GM18520 (cell line): ENCODE data around the gene ADNP.
"Not testable (repeated sequence)": the region's sequence is repeated elsewhere in the genome, so short reads cannot be mapped to it uniquely, and the experiment has no call there.

Experiments
- ATAC-seq: cut with Tn5 transposase; IDR thresholded peaks from one replicate; pipeline ENCODE4 v1.9.1; 2021; ENCODE audit not compliant: unreplicated experiment

The ADNP gene

GRCh38 chr20:50931306-50932015 lies at the start of gene ADNP:
Gene ADNP, minus strand, starts transcription at chr20:50931437. Its CDS starts 27,441 bp downstream, at chr20:50903996.
- peak; percentile 46 for ATAC-seq

GRCh38 chr20:50980071-50980681 lies 48.9 kb upstream of the ADNP start:
- no peak for ATAC-seq

- ATAC-seq: not testable (repeated sequence)
Measured at GRCh38 chr20:50978533-50978932, 47.3 kb upstream of the ADNP start.

DNA sequence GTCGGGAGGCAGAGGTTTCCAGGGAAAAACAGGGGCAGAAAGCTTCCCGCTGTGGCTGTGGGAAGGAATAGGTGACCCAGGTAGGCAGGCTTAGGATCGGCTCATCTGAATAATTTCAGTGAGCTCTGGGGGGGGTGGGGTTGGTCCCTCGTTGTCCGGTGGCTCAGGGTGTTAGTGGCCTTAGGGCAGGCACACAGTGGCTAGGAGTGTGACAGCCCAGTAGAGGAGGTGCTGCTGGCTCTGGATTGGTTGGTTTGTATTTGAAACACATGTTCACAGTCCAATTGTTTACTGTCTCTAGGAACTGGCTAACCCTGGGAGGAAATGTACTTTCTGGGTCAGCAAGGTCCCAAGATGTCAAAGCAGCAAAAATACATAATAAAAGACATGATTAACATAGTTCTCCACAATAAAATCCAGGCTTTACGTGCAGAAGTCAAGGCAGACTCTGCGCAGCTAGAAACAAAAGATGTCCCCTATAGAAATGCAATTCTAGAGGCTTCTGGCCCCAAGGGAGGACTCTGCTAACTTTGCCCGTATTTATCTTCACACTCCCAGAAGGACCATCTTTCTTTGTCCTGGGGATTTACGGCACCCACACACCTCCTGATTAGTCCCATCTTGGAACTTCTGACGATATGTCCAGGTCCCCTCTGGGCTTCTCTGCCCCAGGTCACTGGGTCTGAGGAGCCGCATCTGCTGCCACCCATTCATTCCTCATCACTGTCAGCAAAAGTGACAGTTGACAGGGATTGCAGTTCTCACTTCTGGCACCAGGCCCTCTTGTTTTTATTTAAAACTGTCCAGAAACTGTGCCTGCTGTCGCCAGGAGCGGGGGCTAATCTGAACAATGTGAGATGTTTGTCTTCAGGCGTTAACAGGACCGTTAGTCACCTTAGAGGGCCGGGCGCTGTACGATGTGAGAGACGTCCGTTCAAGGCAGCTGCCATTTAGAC lies 46.1 kb upstream of the ADNP start:
- ATAC-seq: no peak

- ATAC-seq: no peak
Measured at GRCh38 chr20:50975701-50976330, 44.6 kb upstream of the ADNP start.

GRCh38 chr20:50969912-50970311 lies 38.7 kb upstream of the ADNP start:
- ATAC-seq: no peak

DNA sequence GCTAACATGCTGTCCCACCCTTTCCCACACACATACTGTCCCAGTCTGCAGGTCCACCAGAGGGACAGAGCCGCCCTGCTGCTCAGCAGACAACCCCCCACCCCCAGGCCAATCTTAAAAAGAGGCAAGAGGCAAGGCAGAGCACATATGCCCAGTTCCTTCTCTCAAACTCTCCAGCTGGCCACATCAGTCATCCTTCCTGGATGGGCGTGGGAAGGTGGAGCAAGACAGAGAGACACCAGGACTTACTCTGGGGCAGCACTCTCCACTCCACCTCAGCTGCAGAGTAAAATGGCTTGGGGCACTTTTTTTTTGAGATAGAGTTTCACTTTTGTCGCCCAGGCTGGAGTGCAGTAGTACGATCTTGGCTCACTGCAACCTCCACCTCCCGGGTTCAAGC lies 38.2 kb upstream of the ADNP start:
- no peak for ATAC-seq

DNA sequence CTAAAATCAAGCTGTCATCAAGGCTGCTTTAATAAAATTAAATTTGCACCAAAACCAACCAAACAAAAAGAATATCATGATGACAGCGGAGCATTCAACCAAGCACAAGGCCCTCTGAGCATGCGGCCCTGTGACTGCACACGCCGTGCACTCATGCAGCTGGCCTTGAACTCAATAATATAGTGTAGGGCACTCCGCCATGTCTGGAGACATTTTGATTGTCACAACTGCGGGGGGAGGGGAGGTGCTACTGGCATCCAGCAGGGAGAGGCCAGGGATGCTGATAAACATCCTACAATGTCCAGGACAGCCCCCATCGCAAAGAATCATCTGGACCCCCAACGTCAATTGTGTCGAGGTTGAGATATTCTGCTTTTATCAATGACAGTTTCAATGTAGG lies 37.1 kb upstream of the ADNP start:
- ATAC-seq: no peak

DNA sequence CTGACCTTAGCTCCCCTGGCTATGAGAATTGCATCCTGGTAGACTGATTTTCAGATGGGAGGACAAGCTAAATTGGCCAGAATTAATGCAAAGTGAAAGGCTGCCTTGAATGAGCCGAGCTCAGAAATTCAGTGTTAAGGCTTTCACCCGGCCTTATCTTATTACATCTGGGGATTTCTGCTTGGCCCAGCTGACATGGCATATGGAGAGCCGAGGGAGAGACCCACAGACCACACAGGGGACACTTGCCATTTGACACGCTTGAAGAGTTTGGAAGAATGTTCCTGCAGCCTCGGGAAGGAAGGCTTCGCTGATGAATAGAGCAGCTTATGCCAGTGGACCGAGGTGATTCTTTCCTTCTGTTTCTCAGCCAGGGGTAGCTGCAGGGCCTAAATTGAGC lies 36.3 kb upstream of the ADNP start:
- no peak for ATAC-seq

DNA sequence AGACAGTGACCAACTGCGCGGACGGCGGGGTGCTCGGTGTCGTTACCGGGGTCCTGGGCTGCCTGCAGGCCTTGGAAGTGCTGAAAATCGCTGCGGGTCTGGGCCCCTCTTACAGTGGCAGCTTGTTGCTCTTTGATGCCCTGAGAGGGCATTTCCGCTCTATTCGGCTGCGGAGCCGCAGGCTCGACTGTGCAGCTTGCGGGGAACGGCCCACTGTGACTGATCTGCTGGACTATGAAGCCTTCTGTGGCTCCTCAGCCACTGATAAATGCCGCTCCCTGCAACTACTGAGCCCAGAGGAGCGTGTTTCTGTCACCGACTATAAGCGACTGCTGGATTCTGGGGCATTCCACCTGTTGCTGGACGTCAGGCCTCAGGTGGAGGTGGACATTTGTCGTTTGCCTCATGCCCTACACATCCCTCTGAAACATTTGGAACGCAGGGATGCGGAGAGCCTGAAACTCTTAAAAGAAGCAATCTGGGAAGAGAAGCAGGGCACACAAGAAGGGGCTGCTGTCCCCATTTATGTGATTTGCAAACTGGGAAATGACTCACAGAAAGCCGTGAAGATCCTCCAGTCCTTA lies 28.4 kb upstream of the ADNP start:
- ATAC-seq: no peak

GRCh38 chr20:50958615-50959542 lies 27.6 kb upstream of the ADNP start, which contains the start of gene MOCS3:
Gene MOCS3, plus strand, starts transcription at chr20:50958818. Its CDS starts 25 bp downstream, at chr20:50958843.
- peak; percentile 63 for ATAC-seq

GRCh38 chr20:50957798-50958614 lies 26.8 kb upstream of the ADNP start, which contains the start of gene DPM1:
Gene DPM1, minus strand, starts transcription at chr20:50958532. Its CDS starts 9 bp downstream, at chr20:50958523.
- ATAC-seq: peak; percentile 54

- ATAC-seq: no peak
Measured at GRCh38 chr20:50957276-50957675, 26.0 kb upstream of the ADNP start.

DNA sequence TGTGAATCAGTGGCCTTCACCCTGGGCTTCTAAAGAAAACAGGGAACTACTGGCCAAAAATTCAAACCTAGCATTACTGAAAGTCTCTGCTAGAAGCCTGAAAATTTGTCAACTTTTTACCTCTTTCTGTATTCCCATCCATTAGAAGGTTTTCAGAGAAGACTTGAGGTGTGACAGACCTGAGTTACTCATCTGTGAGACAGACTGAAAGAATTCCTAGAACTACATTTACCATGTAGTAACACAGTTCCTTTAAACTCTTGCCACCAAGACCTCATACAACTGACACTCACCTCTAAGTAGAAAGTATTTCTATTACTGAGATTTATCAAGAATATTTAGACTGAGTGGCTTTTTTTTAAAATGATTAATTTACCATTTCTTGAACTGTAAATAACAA lies 22.6 kb upstream of the ADNP start:
- ATAC-seq: no peak

GRCh38 chr20:50953196-50953595 lies 22.0 kb upstream of the ADNP start:
- no peak for ATAC-seq

- ATAC-seq: no peak
Measured at GRCh38 chr20:50948132-50948785, 17.0 kb upstream of the ADNP start.

DNA sequence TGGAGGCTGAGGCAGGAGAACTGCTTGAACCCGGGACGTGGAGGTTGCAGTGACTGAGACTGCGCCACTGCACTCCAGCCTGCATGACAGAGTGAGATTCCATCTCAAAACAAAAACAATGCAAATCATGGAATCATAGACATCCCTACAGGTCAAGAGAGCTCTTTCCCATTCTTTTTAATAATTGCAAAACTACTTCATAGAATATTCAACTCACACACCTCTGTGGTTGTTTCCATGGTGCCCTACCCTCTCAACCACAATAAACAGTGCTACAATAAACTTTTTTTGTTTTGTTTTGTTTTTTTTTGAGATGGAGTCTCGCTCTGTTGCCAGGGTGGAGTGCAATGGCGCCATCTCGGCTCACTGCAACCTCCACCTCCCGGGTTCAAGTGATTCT lies 11.8 kb upstream of the ADNP start:
- ATAC-seq: no peak

DNA sequence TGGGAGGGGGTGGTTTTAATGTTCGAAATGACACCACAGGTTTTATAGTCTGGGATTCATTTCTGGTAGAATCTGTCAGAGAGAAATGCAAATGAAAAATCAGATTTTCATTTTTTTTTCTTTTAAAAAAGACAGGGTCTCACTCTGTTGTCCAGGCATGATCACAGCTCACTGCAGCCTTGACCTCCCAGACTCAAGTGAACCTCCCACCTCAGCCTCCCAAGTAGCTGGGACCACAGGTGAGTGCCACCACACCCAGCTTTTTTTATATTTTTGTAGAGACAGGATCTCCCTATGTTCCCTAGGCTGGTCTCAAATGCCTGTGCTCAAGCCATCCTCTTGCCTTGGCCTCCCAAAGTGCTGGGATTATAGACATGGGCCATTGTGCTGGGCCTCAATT lies 2.4 kb upstream of the ADNP start:
- ATAC-seq: no peak
